Measurements from ENCODE around the gene SOX1. TPM values are rescaled to one million over a fixed set of nuclear protein-coding genes. Genes with fewer than 3 reads are reported as not detected.

SOX1 gene
- total and polyA plus RNA-seq, 2 of the 13 experiments (the other 11 are each of a cell fraction or from before 2014, with no cell fraction given): not detected

DNA sequence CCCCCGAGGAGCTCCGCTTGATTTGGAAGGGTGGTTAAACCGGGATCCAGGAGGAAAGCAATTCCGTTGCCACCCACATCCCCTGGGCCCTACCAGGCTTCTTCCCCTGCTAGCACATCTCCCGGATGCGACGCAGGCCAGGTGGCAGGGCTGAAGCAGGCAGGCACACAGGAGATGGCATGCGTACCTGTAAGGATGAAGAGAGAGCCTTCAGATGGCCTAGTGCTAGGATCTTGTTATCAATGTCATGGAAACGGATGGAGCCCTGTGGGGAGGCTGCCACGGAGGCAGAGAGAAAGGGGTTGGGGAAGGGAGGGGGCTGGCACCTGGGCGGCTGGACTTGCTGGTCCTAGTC is 8.5 kb upstream of the SOX1 start:
- Histone ChIP-seq H3K4me1 (ENCODE audit: insufficient read depth, low read length) (no peaks in the 10 kb centered on the region), H3K79me2 (ENCODE audit: insufficient read depth, low read length) (no peaks in the 10 kb centered on the region), H3K36me3 (replicated peaks in 1 of 2; ENCODE audit: control insufficient read depth in 1 of 2, insufficient read depth in 2 of 2, low read length in 2 of 2) (no peaks in the 10 kb centered on the region), H3K27me3 (ENCODE audit: control insufficient read depth in 1 of 2, insufficient read depth in 2 of 2, low read length in 2 of 2) (peaks cover 6 to 66% of the 10 kb centered on the region in 2 experiments), H3K9me3 (ENCODE audit: low read length) (no peaks in the 10 kb centered on the region), H2AFZ (ENCODE audit: low read length) (no peak overlapping the region), H3K4me3 (replicated peaks in 1 of 3; ENCODE audit: insufficient read depth in 1 of 3, low read depth in 2 of 3, low read length in 3 of 3) (no peak overlapping the region), H3K27ac (ENCODE audit: extremely low read length, insufficient read depth, low read length) (no peak overlapping the region), H3K4me2 (ENCODE audit: low read depth, low read length) (no peak overlapping the region), H4K20me1 (ENCODE audit: insufficient read depth, low read length) (no peaks in the 10 kb centered on the region), H3K9ac (ENCODE audit: insufficient read depth, low read depth, low read length) (no peak overlapping the region)
- ATAC-seq: no peak
- intact Hi-C loops (cut with micrococcal nuclease; ENCODE audit: unreplicated experiment) (no loop called here), in situ Hi-C loops (cut with HindIII; ENCODE audit: extremely low pct_ligation_motif_present, low pct_unique_long_range_greater_than_20kb) (no loop called here)
- FAIRE-seq: no peak
- no peak for DNase-seq (ENCODE audit: low spot score)
- ChIA-PET CTCF (ENCODE audit: low intra/inter-chr PET ratio, low total read pairs) (no interaction called here), POLR2A (no interaction called here)
- 12% methylated on average over 7 of the region's 11 CpGs for WGBS (ENCODE audit: low lambda C conversion rate)
- no TSS peak for BruUV-seq (replicated peaks)
- TF ChIP-seq RORA (CRISPR knock-in tag; IDR thresholded peaks at IDR 0.05): no peak
- TF ChIP-seq, protein P1, sequence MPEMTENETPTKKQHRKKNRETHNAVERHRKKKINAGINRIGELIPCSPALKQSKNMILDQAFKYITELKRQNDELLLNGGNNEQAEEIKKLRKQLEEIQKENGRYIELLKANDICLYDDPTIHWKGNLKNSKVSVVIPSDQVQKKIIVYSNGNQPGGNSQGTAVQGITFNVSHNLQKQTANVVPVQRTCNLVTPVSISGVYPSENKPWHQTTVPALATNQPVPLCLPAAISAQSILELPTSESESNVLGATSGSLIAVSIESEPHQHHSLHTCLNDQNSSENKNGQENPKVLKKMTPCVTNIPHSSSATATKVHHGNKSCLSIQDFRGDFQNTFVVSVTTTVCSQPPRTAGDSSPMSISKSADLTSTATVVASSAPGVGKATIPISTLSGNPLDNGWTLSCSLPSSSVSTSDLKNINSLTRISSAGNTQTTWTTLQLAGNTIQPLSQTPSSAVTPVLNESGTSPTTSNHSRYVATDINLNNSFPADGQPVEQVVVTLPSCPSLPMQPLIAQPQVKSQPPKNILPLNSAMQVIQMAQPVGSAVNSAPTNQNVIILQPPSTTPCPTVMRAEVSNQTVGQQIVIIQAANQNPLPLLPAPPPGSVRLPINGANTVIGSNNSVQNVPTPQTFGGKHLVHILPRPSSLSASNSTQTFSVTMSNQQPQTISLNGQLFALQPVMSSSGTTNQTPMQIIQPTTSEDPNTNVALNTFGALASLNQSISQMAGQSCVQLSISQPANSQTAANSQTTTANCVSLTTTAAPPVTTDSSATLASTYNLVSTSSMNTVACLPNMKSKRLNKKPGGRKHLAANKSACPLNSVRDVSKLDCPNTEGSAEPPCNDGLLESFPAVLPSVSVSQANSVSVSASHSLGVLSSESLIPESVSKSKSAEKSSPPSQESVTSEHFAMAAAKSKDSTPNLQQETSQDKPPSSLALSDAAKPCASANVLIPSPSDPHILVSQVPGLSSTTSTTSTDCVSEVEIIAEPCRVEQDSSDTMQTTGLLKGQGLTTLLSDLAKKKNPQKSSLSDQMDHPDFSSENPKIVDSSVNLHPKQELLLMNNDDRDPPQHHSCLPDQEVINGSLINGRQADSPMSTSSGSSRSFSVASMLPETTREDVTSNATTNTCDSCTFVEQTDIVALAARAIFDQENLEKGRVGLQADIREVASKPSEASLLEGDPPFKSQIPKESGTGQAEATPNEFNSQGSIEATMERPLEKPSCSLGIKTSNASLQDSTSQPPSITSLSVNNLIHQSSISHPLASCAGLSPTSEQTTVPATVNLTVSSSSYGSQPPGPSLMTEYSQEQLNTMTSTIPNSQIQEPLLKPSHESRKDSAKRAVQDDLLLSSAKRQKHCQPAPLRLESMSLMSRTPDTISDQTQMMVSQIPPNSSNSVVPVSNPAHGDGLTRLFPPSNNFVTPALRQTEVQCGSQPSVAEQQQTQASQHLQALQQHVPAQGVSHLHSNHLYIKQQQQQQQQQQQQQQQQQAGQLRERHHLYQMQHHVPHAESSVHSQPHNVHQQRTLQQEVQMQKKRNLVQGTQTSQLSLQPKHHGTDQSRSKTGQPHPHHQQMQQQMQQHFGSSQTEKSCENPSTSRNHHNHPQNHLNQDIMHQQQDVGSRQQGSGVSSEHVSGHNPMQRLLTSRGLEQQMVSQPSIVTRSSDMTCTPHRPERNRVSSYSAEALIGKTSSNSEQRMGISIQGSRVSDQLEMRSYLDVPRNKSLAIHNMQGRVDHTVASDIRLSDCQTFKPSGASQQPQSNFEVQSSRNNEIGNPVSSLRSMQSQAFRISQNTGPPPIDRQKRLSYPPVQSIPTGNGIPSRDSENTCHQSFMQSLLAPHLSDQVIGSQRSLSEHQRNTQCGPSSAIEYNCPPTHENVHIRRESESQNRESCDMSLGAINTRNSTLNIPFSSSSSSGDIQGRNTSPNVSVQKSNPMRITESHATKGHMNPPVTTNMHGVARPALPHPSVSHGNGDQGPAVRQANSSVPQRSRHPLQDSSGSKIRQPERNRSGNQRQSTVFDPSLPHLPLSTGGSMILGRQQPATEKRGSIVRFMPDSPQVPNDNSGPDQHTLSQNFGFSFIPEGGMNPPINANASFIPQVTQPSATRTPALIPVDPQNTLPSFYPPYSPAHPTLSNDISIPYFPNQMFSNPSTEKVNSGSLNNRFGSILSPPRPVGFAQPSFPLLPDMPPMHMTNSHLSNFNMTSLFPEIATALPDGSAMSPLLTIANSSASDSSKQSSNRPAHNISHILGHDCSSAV (CRISPR knock-in tag; IDR thresholded peaks at IDR 0.05; ENCODE audit: borderline replicate concordance): no peak
- no peak for TF ChIP-seq ZC3H13 (CRISPR knock-in tag; IDR thresholded peaks at IDR 0.05)
- no peak for TF ChIP-seq ATF1 (CRISPR knock-in tag; IDR thresholded peaks at IDR 0.05)
- no peak for TF ChIP-seq ZNF644 (CRISPR knock-in tag; IDR thresholded peaks at IDR 0.05; ENCODE audit: low read depth)
- no peak for TF ChIP-seq ZNF556 (CRISPR knock-in tag; IDR thresholded peaks at IDR 0.05; ENCODE audit: borderline replicate concordance)
- TF ChIP-seq MED8 (CRISPR knock-in tag; IDR thresholded peaks at IDR 0.05; ENCODE audit: insufficient replicate concordance): no peak
- TF ChIP-seq SRY (CRISPR knock-in tag; IDR thresholded peaks at IDR 0.05): no peak
- TF ChIP-seq HHEX (CRISPR knock-in tag; IDR thresholded peaks at IDR 0.05): no peak
- no peak for TF ChIP-seq IKZF1 (IDR thresholded peaks at IDR 0.05)
- TF ChIP-seq E2F2 (CRISPR knock-in tag; IDR thresholded peaks at IDR 0.05; ENCODE audit: borderline replicate concordance): no peak
- no peak for TF ChIP-seq ZFP1 (CRISPR knock-in tag; IDR thresholded peaks at IDR 0.05)
- TF ChIP-seq PHF8 (CRISPR knock-in tag; IDR thresholded peaks at IDR 0.05): no peak
